WTC11 (cell line): Measurements from ENCODE around the gene MOB1B.

Experiments
- CTCF ChIP-seq: fragments of 200-600 bp; IDR thresholded peaks from 2 replicates; pipeline ENCODE4 v1.8.0; 2022; ENCODE audit warnings: antibody characterized with exemption
- NFYB ChIP-seq: sonication (generic); formaldehyde crosslinking; conservative IDR thresholded peaks from 2 replicates; pipeline ENCODE4 v1.8.0; 2022; ENCODE audit warnings: low read depth, missing genetic modification reagents

DNA sequence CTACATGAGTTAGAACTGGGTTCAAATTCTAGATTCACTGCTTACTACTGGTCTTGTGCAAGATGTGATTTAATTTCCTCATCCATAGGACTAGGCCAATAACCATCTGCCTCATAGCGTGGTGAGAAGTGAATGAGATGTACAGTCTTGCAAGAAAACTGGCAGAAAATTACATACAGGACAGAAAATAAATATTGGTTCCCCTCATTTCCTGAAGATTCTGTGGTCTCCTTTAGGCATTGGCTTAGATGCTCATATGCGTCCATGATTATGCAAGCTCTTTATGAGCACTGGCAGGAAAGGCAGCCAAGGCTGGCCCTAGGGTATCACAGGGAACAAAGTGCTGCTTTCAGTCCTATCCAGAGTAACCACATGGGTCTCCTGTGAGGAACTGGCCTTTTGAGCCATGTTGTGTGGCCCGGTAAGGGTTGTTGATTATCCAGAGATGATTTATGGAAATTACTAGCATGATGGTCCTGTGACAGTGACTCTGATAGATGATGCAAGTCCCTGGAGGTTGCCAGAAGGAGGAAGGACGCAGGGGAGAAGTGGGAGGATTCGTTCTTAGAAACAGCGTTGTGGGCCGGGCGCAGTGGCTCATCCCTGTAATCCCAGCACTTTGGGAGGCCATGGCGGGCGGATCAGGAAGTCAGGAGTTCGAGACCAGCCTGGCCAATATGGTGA, 9.9 kb upstream of the MOB1B start:
- TF ChIP-seq CTCF (no peak), NFYB (no peak)
